Activated T-helper 1 cell treated with anti-CD3 and anti-CD28 coated beads, Interleukin-2, amount 50 U/mL, for 16 hours (primary cell): Measurements from ENCODE around the gene RIPOR1.
"Not testable (repeated sequence)": the region's sequence is repeated elsewhere in the genome, so short reads cannot be mapped to it uniquely, and the experiment has no call there.

Experiments
- DNase-seq, 2 donors: peaks; one replicate each; pipeline ENCODE4 v3.0.0-alpha.2; 2020; ENCODE audit warnings: low read depth in 1 of 2, low spot score in 1 of 2

Gene RIPOR1

DNA sequence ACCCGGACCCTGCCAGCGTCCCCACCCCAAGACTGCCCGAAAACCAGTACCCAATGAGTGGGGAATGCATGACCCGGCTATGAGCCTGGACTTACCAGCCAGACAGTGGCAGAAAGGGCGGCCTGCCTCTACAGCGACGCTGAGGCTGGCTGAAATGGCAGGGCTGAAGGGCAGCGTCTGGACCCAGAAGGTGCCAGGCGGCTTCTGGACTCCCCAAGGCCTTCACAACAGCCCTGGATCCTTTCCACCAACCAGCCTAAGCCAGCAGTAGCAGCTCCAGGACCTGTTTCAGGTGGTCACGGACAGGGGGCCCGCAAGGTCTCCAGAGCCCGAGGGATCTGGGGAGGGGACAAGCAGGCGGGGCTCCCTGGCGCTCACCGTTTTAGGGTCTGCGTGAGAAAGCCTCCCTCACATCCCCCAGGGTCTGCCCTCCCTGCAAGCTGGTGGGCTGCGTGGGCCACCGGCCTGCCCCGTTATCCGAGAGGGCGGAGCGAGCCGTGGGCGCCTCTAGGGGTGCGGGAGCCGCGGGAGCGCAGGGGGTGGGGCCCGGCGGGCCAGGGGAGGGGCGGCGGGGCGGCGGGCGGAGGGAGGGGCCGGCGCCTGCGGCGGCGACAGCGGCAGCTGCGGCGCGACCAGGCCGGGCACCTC is at the start of gene RIPOR1:
Gene RIPOR1 (plus strand): TSS at position 608 of the 648 bp plus-strand sequence. CDS start 9,618 bp downstream, outside the sequence.
- peak in 1 of 2 donors; percentile 23 for DNase-seq

- DNase-seq, result peak; percentile 98
These were observed 47.6 kb upstream of the RIPOR1 start, which contains the start of gene ATP6V0D1 for GRCh38 chr16:67480833-67481560. ATP6V0D1 (minus strand) TSS chr16:67481157; CDS start chr16:67481086, 71 bp downstream.

GRCh38 chr16:67481561-67482232 is 46.9 kb upstream of the RIPOR1 start:
- DNase-seq, result peak in 1 of 2 donors; percentile 6

DNA sequence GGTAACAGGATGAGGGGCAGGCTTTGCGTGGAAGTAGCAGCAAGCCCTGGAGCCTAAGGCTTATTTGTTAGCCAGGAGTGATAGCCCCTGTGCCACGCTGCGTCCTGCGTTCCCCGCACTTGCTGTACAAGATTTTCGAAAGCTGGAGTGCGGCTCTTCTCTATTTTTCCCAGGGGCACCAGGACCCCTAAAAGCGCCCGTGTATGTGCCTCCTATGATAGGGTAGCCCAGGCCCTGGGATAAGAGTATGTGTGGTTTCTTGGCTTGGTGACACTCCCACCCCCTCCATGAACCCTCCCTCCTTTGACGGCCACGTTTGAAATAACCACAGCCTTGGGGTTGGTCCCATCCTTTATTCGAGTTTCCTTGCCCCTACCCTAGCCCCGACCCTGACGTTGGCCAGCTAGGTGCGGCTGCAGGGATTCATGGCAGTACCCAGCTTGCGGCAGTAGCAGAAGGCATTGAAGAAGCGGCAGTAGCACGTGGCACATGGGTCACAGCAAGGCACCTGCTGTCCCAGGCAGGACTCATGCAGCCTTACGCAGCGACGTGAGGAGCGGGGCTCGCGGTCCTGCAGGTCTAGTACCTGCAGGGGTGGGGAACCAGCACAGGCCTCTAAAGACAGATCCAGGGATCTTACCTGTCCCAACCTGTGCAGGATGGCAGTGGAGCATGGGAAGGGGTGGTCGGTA is 46.2 kb upstream of the RIPOR1 start:
- no peak for DNase-seq

DNA sequence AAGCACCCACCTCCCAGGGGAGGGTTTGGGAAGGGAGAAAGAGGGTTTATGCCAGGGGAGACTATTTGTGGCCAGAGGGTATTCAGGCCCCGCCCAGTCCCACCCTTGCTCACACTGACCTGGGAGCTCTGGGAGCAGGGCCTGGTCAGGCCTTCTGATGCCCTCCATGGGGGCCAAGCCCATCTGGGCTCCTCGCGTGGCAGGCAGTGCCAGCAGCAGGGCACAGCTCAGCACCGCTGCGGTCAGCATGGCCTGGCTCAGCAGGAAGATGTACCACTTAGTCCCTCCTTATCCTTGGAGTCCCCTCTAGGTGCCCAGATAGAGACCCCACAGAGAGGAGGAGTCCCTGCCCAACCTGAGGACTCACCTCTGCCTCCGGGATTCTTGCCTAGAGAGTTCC is 45.5 kb upstream of the RIPOR1 start, which contains the start of gene AGRP:
Gene AGRP (minus strand): TSS at position 398 of the 400 bp plus-strand sequence. CDS start 149 bp downstream, at position 249.
- no peak for DNase-seq

- no peak for DNase-seq
These were observed 44.7 kb upstream of the RIPOR1 start for GRCh38 chr16:67483731-67484525.

DNA sequence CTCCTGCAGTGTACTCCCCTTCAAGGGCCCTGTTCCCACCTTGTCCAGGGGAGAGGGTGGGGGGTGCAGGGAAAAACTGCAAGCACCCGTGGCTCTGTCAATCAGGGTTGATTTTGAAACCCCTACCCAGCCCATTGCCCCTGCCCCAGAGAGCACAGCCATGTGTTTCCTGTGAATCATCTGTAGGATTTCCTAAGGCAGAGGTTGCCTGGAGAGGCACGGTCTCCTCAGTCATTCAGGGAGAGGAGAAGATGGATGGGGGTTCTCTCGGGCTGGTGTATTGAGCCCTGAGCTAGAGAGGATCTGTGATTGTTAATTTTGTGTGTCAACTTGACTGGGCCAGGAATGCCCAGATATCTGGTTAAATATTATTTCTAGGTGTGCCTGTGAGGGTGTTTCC is 41.8 kb upstream of the RIPOR1 start:
- DNase-seq, result no peak

GRCh38 chr16:67487561-67487960 is 41.1 kb upstream of the RIPOR1 start:
- DNase-seq, result not testable (repeated sequence)

- DNase-seq, result no peak
These were observed 39.1 kb upstream of the RIPOR1 start for GRCh38 chr16:67489401-67490083.

- no peak for DNase-seq
These were observed 38.1 kb upstream of the RIPOR1 start for GRCh38 chr16:67490335-67491096.

- DNase-seq, result no peak
These were observed 29.5 kb upstream of the RIPOR1 start for GRCh38 chr16:67499106-67499505.

GRCh38 chr16:67504031-67505021 is 24.3 kb upstream of the RIPOR1 start:
- no peak for DNase-seq

DNA sequence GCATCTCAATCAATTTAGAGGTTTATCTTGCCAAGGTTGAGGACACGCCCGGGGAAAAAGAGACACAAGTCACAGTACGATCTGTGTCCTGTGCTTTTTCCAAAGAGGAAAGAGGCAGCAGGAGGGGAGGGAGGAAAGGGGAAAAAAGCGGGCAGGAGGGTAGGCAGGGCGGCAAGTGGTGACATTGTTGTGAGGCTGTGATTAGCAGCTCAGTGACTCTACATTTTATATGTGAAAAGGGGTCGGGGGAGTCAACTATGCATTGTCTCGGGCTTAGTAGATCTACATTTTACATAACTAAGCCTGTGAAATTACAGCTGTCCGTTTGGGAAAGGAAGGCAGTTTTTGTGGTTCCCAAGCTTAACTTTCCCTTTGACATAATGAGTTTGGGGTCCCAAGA is 22.2 kb upstream of the RIPOR1 start:
- DNase-seq, result no peak

DNA sequence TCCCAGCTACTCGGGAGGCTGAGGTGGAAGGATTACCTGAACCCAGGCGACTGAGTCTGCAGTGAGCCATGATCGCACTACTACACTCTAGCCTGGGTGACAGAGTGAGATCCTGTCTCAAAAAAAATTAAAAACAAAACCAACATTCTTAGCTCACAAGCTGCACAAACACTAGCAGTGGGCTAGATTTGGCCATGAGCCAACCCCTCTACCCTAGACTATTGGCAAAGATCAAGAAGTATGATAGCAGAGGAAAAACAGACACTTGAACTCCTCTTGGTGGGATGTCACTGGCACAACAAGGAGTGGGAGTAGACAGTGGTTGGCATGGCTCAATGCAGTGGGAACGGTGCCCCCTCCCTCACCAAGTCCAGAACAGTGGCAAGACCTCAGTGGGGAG is 19.6 kb upstream of the RIPOR1 start:
- DNase-seq, result no peak

- DNase-seq, result not testable (repeated sequence)
These were observed 14.7 kb upstream of the RIPOR1 start for GRCh38 chr16:67513892-67514291.

DNA sequence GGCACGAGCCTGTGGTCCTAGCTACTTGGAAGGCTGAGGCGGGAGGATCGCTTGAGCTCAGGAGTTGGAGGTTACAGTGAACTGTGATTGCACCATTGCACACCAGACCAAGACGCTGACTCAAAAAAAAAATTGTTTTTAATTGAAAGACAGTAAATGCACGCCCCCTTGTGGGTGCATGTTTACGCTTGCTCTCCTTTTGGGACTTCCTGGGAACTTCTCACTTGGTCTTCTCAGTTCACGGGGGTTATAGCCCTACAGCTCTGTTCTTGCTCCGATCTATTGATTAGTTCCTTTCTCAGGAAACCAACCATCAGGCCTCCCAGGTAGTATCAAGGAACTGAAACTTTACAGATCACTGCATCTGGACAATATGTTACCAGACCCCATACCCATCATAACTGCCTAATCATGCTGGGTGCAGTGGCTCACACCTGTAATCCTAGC is 14.2 kb upstream of the RIPOR1 start:
- peak; percentile 57 to 60 for DNase-seq

- no peak for DNase-seq
These were observed 12.1 kb upstream of the RIPOR1 start for GRCh38 chr16:67516296-67517154.
